ENCODE measurements around the gene TRPM4.

GRCh38 chr19:49188626-49189200, 31.1 kb downstream of the TRPM4 start:
- TF ChIP-seq CTCF (IDR thresholded peaks at IDR 0.05) (no peak), POLR2A (IDR thresholded peaks at IDR 0.05) (no peak)
